Medulla oblongata (tissue), 1 donor: Measurements from ENCODE around the gene RAB11FIP4.
"Not testable (repeated sequence)": the region's sequence is repeated elsewhere in the genome, so short reads cannot be mapped to it uniquely, and the experiment has no call there.

ENCODE experiments used
- DNase-seq: peaks from one replicate; pipeline ENCODE4 v3.0.0-alpha.2; 2015; ENCODE audit errors: extremely low spot score

The RAB11FIP4 gene, protein sequence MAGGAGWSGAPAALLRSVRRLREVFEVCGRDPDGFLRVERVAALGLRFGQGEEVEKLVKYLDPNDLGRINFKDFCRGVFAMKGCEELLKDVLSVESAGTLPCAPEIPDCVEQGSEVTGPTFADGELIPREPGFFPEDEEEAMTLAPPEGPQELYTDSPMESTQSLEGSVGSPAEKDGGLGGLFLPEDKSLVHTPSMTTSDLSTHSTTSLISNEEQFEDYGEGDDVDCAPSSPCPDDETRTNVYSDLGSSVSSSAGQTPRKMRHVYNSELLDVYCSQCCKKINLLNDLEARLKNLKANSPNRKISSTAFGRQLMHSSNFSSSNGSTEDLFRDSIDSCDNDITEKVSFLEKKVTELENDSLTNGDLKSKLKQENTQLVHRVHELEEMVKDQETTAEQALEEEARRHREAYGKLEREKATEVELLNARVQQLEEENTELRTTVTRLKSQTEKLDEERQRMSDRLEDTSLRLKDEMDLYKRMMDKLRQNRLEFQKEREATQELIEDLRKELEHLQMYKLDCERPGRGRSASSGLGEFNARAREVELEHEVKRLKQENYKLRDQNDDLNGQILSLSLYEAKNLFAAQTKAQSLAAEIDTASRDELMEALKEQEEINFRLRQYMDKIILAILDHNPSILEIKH

DNA sequence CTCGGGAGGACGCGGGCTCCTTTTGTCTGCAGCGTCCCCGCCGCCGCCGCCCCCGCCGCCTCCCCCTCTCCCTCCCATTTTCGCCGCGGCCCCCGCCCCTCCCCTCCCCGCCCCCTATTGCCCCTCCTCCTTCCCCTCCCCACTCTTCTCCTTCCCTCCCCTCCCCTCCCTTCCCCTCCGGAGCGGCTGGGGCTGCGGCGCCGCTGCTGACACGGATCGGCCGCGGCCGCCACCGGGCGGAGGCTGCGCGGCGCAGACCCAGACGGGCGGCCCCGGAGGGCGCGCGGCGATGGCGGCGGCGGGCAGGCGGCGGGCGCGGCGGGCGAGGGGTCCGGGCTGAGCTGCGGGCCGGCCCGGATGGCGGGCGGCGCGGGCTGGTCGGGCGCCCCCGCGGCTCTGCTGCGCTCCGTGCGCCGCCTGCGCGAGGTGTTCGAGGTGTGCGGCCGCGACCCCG, at the start of gene RAB11FIP4:
TSS of gene RAB11FIP4 (plus strand) at position 180 of the 454 bp plus-strand sequence. CDS start at position 358, 178 bp downstream.
- DNase-seq = no peak

DNA sequence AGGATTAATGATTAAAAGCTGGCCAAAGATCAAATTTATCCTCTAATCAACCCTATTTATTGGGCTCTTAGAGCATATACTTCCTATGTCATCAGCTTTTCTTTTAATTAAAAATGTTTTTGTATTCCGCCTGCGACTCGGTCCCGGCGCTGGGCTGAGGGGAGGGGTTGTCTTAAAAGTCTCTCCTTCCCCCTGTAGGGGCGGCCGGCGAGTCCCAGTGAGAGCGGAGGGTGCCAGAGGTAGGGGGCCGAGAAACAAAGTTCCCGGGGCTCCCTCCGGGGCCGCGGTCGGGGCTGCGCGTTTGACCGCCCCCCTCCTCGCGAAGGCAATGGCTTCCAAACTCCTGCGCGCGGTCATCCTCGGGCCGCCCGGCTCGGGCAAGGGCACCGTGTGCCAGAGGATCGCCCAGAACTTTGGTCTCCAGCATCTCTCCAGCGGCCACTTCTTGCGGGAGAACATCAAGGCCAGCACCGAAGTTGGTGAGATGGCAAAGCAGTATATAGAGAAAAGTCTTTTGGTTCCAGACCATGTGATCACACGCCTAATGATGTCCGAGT, 46.2 kb upstream of the RAB11FIP4 start:
- not testable (repeated sequence) for DNase-seq

- DNase-seq = no peak
These were observed 42.0 kb upstream of the RAB11FIP4 start for GRCh38 chr17:31349454-31349853.

DNA sequence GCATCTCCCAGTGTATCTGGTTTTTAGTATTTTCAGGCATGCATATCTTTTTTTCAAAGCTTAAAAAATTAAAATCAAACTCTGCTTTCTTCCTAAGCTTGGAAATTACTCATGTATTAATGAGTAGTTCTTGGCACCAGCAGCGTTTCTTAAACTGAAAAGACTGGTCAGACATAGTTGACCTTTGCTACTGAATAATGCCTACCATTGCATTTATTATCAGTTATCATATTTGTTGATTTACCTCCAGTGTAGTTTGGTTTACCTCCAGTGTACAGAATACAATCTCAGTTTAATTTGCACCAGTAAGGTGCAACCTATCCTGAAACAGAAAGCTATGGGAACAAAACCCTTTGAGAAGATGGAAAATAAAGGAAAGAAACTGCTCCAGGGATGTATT, 35.5 kb upstream of the RAB11FIP4 start:
- DNase-seq = no peak

- DNase-seq = no peak
These were observed 34.4 kb upstream of the RAB11FIP4 start for GRCh38 chr17:31357091-31357490.

DNA sequence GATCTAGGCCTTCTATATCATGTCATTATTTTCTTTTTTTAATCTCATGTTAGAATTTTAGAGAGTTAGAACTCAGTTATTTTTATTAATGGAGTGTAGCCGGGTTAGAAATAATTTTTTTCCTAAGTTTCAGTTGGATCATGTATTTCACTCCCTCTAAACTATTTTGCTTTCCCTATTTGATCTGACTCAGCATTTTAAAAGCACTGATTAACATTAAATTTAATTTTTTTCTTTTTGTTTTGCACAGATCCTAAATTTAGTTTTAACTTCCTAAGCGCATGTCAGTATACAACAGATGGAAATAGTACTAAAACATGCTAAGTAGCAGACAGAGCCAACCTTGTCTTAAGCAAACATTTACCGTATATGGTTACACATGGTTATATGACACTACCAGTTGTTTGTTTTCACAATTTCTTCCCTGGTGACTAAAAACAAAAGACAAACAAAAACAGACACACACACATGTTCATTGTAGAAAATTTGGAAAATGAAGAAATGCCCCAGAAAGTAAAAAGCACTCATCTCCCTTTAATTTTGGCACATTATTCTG, 33.6 kb upstream of the RAB11FIP4 start:
- DNase-seq = no peak

DNA sequence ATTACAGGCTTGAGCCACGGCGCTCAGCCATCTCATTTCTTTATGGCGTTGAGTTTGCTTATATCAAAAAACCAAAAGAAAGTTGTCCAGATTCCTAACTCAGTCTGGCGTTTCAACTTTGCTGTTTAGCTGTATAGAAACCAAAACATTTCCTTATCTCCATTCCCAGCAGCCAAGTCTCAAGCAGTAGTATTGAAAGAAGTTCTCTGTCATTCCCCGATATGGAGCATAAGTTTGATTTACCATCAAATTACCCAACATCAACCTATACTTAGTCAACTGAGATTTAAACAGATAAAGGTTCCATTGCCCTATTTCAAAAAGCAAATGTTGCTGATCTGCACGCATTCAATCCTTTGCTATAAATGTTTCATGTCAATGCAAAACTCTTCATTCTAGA, 27.5 kb upstream of the RAB11FIP4 start:
- no peak for DNase-seq

DNA sequence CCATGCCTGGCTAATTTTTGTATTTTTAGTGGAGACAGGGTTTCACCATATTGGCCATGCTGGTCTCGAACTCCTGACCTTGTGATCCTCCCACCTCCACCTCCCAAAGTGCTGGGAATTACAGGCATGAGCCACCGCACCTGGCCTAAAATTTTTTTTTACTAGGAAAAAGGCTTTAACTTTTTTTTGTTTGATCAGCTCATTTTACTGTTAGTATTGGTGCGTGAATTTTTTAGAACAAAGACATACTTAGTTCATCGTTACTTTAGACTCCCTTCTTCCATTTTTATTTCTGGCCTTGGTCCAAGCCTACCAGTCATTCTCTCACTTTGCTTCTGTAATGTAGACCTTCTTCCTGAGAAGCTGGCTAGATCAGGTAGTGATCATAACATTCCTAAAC, 25.4 kb upstream of the RAB11FIP4 start:
- no peak for DNase-seq

- DNase-seq = no peak
These were observed 22.2 kb upstream of the RAB11FIP4 start for GRCh38 chr17:31369266-31369665.

- DNase-seq = no peak
These were observed 19.9 kb upstream of the RAB11FIP4 start for GRCh38 chr17:31371511-31372097.

- peak; percentile 90 for DNase-seq
These were observed 18.1 kb upstream of the RAB11FIP4 start for GRCh38 chr17:31373150-31374093.

DNA sequence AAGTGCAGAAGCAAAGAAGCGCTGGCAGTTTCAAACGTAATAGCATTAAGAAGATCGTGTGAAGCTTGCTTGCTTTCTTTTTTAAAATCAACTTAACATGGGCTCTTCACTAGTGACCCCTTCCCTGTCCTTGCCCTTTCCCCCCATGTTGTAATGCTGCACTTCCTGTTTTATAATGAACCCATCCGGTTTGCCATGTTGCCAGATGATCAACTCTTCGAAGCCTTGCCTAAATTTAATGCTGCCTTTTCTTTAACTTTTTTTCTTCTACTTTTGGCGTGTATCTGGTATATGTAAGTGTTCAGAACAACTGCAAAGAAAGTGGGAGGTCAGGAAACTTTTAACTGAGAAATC, 17.4 kb upstream of the RAB11FIP4 start:
- DNase-seq = no peak

DNA sequence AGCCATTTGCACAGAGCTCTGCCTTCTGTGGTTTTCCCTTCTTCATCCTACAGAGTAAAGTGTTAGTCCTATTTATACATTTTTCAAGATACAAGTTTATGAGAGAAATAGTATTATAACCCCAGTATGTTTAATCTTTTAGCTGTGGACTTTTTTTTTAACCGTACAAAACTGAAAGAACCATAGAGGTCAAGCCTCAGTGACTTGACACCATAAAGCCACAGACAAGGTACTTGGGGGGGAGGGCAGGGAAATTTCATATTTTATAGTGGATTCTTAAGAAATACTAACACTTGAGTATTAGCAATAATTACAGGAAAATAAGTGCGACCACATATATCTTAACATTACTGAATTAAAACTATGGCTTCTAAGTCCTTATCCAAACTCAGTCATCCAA, 17.0 kb upstream of the RAB11FIP4 start:
- DNase-seq = no peak

- DNase-seq = no peak
These were observed 12.8 kb upstream of the RAB11FIP4 start for GRCh38 chr17:31378638-31379037.

DNA sequence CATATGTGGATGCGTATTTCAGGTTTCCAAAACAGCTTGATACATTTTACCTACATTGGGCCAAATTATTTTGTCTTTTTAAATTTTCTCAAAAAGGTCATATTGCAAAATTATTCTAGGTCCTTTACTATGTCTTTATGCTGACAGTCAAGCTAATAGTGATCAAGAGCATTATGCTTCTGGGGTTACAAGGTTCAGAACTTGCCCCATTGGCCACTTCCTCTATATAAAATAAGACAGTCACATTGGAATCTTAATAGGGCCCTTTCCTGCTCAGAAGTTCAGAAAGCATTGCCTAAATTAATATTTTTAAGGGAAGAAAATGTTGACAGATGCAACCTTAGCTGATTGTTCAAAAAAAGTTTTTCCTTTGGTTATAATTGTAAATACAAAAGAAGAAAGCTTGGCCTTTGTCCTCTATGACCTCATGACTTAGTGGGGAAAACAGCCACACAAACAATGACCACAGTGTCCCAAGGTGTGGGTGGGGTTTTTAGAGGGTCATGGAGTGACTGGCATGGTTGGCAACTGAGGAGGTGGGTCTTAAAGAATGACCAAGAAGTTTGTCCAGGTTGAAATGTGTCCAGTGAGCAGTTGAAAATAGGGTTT, 11.8 kb upstream of the RAB11FIP4 start:
- DNase-seq = peak; percentile 36

GRCh38 chr17:31381165-31381668, 10.3 kb upstream of the RAB11FIP4 start:
- no peak for DNase-seq

- DNase-seq = not testable (repeated sequence)
These were observed 8.7 kb upstream of the RAB11FIP4 start for GRCh38 chr17:31382668-31383275.

DNA sequence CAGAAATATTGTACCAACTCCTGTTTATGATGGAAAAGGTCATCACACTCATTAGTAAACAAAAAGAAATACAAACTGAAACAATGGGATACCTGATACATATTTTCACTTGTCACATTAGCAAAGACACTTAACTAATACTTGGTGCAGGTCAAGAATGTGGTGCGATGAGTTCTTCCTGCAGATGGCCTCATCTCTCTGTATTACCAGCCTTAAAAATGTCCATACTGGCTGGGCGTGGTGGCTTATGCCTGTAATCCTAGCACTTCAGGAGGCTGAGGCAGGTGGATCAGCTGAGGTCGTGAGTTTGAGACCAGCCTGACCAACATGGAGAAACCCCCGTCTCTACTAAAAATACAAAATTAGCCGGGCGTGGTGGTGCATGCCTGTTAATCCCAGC, 8.0 kb upstream of the RAB11FIP4 start:
- DNase-seq = not testable (repeated sequence)

GRCh38 chr17:31385428-31386285, 5.8 kb upstream of the RAB11FIP4 start:
- no peak for DNase-seq
